Measurements from ENCODE around the gene ERVFRD-1. TPM values are rescaled to one million over a fixed set of nuclear protein-coding genes. Genes with fewer than 3 reads are reported as not detected.
A peak's percentile ranks its signal among the peaks of the same experiment; 100 is the strongest.
"Not testable (repeated sequence)": the region's sequence is repeated elsewhere in the genome, so short reads cannot be mapped to it uniquely, and the experiment has no call there.

Gene ERVFRD-1
- total RNA-seq, 2 experiments from 2014 or later = not detected

- H3K36me3 Mint-ChIP-seq; H3K4me3 Mint-ChIP-seq; POLR2A ChIA-PET; DNase-seq; ATAC-seq (ENCODE audit: low read depth); H3K9me3 Mint-ChIP-seq; H3K27ac Mint-ChIP-seq; H3K27me3 Mint-ChIP-seq: not testable (repeated sequence)
- peaks cover 22% of the 10 kb centered on the region for H3K4me1 Mint-ChIP-seq
Observed at GRCh38 chr6:11115808-11116536, 4.4 kb upstream of the ERVFRD-1 start.

DNA sequence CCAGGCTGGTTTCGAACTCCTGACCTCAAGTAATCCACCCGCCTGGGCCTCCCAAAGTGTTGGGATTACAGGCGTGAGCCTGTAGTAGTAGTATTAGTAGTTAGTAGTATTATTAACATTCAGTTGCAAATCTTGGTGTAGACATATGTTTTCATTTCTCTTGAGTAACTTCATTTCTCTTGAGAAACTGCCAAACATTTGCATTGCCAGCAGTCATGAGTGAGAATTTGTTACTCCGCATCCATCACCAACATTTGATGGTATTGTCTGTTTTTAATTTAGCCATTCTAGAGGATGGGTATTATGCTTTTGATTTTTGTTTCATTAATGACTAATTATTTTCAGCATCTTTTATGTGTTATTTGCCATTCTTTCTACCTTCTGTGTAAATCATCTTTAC lies 1.5 kb upstream of the ERVFRD-1 start:
- ATAC-seq (ENCODE audit: low read depth) = no peak
- Mint-ChIP-seq H3K4me3 (no peak overlapping the region), H3K36me3 (peaks cover 6% of the 10 kb centered on the region), H3K27me3 (no peaks in the 10 kb centered on the region), H3K9me3 (peaks cover 2% of the 10 kb centered on the region), H3K4me1 (peaks cover 21% of the 10 kb centered on the region), H3K27ac (no peak overlapping the region)
- DNase-seq = no peak
- POLR2A ChIA-PET = no interaction called here

- POLR2A ChIA-PET = interaction anchor here (0.6 kb wide), 1 partner anchor 384 kb away, joined by 3 read pairs; no protein-coding TSS in a partner anchor
- Mint-ChIP-seq H3K4me3 (peak overlapping the region; percentile 58), H3K9me3 (peaks cover 2% of the 10 kb centered on the region), H3K4me1 (peaks cover 21% of the 10 kb centered on the region), H3K27ac (peak overlapping the region; percentile 22), H3K27me3 (no peaks in the 10 kb centered on the region), H3K36me3 (peaks cover 9% of the 10 kb centered on the region)
- peak; percentile 22 for ATAC-seq (ENCODE audit: low read depth)
- no peak for DNase-seq
Observed at GRCh38 chr6:11111769-11112437, 378 bp upstream of the ERVFRD-1 start.

DNA sequence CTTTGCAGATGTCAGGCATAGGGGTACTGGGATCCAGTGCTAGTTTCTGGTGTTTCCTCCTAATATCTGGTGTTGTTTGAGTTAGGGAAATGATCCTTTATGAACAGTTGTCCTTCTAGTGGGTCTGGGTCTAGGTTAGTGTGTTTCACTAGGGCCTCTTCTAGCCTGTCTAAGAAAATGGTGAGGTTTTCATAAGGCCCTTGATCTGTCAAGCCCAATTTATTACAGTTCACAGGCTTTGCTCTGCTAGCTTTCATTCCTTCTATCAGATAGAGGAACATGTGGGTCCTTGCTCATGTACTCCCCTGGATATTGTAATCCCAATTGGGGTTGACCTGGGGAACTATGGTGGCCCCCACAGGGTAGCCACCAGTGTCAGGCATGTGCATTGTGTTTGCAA lies 2.8 kb downstream of the ERVFRD-1 start:
- POLR2A ChIA-PET = no interaction called here
- H3K4me1 Mint-ChIP-seq = peaks cover 16% of the 10 kb centered on the region
- H3K36me3 Mint-ChIP-seq = peaks cover 14% of the 10 kb centered on the region
- H3K27ac Mint-ChIP-seq = no peak overlapping the region
- H3K4me3 Mint-ChIP-seq = no peak overlapping the region
- DNase-seq = no peak
- no peaks in the 10 kb centered on the region for H3K27me3 Mint-ChIP-seq
- no peak for ATAC-seq (ENCODE audit: low read depth)
- H3K9me3 Mint-ChIP-seq = peaks cover 2% of the 10 kb centered on the region

- Mint-ChIP-seq H3K27ac (no peak overlapping the region), H3K4me3 (no peak overlapping the region), H3K4me1 (peaks cover 3% of the 10 kb centered on the region), H3K36me3 (peaks cover 37% of the 10 kb centered on the region), H3K9me3 (no peaks in the 10 kb centered on the region), H3K27me3 (no peaks in the 10 kb centered on the region)
- DNase-seq (no peak), ATAC-seq (ENCODE audit: low read depth) (no peak)
- POLR2A ChIA-PET = no interaction called here
Observed at GRCh38 chr6:11103065-11103464, 8.5 kb downstream of the ERVFRD-1 start.

GRCh38 chr6:11101417-11101816 lies 10.1 kb downstream of the ERVFRD-1 start:
- POLR2A ChIA-PET = no interaction called here

GRCh38 chr6:11098004-11098403 lies 13.5 kb downstream of the ERVFRD-1 start:
- Mint-ChIP-seq H3K27ac (no peak overlapping the region), H3K36me3 (peaks cover 26% of the 10 kb centered on the region), H3K4me3 (no peak overlapping the region), H3K9me3 (no peaks in the 10 kb centered on the region), H3K27me3 (no peaks in the 10 kb centered on the region), H3K4me1 (peaks cover 20% of the 10 kb centered on the region)
- POLR2A ChIA-PET = no interaction called here
- DNase-seq = no peak
- no peak for ATAC-seq (ENCODE audit: low read depth)

More at GRCh38 chr6:11101417-11101816, 10.1 kb downstream of the ERVFRD-1 start:
- H3K4me3 Mint-ChIP-seq = no peak overlapping the region
- H3K27me3 Mint-ChIP-seq = no peaks in the 10 kb centered on the region
- peaks cover 35% of the 10 kb centered on the region for H3K36me3 Mint-ChIP-seq
- ATAC-seq (ENCODE audit: low read depth) (no peak), DNase-seq (no peak)
- H3K27ac Mint-ChIP-seq = no peak overlapping the region
- H3K4me1 Mint-ChIP-seq = peaks cover 3% of the 10 kb centered on the region
- no peaks in the 10 kb centered on the region for H3K9me3 Mint-ChIP-seq

GRCh38 chr6:11097476-11097875 lies 14.0 kb downstream of the ERVFRD-1 start:
- Mint-ChIP-seq H3K36me3 (peaks cover 23% of the 10 kb centered on the region), H3K27me3 (no peaks in the 10 kb centered on the region), H3K4me3 (no peak overlapping the region), H3K27ac (no peak overlapping the region), H3K4me1 (peaks cover 25% of the 10 kb centered on the region), H3K9me3 (no peaks in the 10 kb centered on the region)
- no peak for DNase-seq
- POLR2A ChIA-PET = no interaction called here
- ATAC-seq (ENCODE audit: low read depth) = no peak

GRCh38 chr6:11096109-11096508 lies 15.4 kb downstream of the ERVFRD-1 start:
- peaks cover 18% of the 10 kb centered on the region for H3K36me3 Mint-ChIP-seq
- H3K27ac Mint-ChIP-seq = no peak overlapping the region
- H3K27me3 Mint-ChIP-seq = no peaks in the 10 kb centered on the region
- H3K4me3 Mint-ChIP-seq = no peak overlapping the region
- DNase-seq (no peak), ATAC-seq (ENCODE audit: low read depth) (no peak)
- H3K9me3 Mint-ChIP-seq = no peaks in the 10 kb centered on the region
- POLR2A ChIA-PET = interaction anchor here (1.0 kb wide), 1 partner anchor 480 kb away, joined by 3 read pairs; no protein-coding TSS in a partner anchor
- peaks cover 25% of the 10 kb centered on the region for H3K4me1 Mint-ChIP-seq

DNA sequence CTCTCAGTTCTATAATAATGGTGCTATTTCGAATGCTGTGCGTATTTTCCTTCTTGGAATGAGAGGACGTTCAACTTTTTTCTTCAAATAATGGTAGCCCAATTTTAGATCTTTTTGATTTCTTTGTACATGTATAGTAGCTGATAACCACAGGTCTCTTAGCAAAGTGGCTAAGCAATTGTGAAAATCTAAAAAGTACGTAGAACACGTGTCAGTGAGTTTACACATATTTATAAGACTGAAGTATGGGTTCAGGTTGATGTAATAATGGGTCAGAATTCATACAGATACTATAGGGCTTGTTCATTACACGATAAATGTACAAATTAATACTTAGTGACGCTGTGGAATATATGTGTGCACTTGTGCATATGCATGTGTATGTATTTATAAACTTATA lies 16.6 kb downstream of the ERVFRD-1 start:
- Mint-ChIP-seq H3K36me3 (peaks cover 10% of the 10 kb centered on the region), H3K4me3 (peak overlapping the region; percentile 85), H3K9me3 (no peaks in the 10 kb centered on the region), H3K27ac (peak overlapping the region; percentile 95), H3K27me3 (no peaks in the 10 kb centered on the region), H3K4me1 (peaks cover 25% of the 10 kb centered on the region)
- POLR2A ChIA-PET = no interaction called here
- DNase-seq = no peak
- no peak for ATAC-seq (ENCODE audit: low read depth)

- Mint-ChIP-seq H3K4me1 (peaks cover 21% of the 10 kb centered on the region), H3K9me3 (no peaks in the 10 kb centered on the region)
- ATAC-seq (ENCODE audit: low read depth) = peak; percentile 30
Observed at GRCh38 chr6:11094411-11094851, 17.1 kb downstream of the ERVFRD-1 start.

GRCh38 chr6:11093626-11094410 lies 17.7 kb downstream of the ERVFRD-1 start, which contains the start of gene SMIM13:
Gene SMIM13 (plus strand): TSS chr6:11093834. CDS start chr6:11094314, 480 bp downstream.
- Mint-ChIP-seq H3K4me3 (peak within 1 kb of the TSS; percentile 94), H3K27me3 (no peaks in the 10 kb centered on the region), H3K9me3 (no peaks in the 10 kb centered on the region), H3K27ac (peak within 1 kb of the TSS; percentile 96), H3K4me1 (peaks cover 21% of the 10 kb centered on the region), H3K36me3 (peaks cover 5% of the 10 kb centered on the region)
- ATAC-seq (ENCODE audit: low read depth) (peak; percentile 94), DNase-seq (peak; percentile 93)
- POLR2A ChIA-PET = interaction anchor here (0.6 to 1.5 kb wide), 6 partner anchors 105 to 449 kb away, joined by 3 to 5 read pairs (median 3); partner anchors contain the start of gene NEDD9

More at GRCh38 chr6:11094411-11094851, 17.1 kb downstream of the ERVFRD-1 start:
- Mint-ChIP-seq H3K27me3 (no peaks in the 10 kb centered on the region), H3K36me3 (peaks cover 7% of the 10 kb centered on the region), H3K27ac (peak overlapping the region; percentile 95), H3K4me3 (peak overlapping the region; percentile 85)
- POLR2A ChIA-PET = no interaction called here
- no peak for DNase-seq

DNA sequence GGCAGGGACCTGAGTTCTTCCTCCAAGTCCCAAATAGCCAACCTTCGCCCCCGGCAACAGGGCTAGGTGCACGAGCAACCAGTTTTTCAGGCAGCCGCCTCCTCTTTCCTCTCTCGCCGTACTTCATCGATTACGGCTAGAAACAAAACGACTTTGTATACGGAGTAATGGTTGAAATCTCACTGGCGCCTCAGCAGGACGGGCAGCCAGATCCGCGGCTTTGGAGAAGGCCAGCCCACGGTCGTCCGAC lies 18.2 kb downstream of the ERVFRD-1 start:
- no peaks in the 10 kb centered on the region for H3K9me3 Mint-ChIP-seq
- H3K27ac Mint-ChIP-seq = peak overlapping the region; percentile 96
- peaks cover 21% of the 10 kb centered on the region for H3K4me1 Mint-ChIP-seq
- DNase-seq (no peak), ATAC-seq (ENCODE audit: low read depth) (peak; percentile 13)
- H3K27me3 Mint-ChIP-seq = no peaks in the 10 kb centered on the region
- POLR2A ChIA-PET = interaction anchor here (0.8 to 1.5 kb wide), 5 partner anchors 106 to 448 kb away, joined by 3 to 5 read pairs (median 3); partner anchors contain the start of gene NEDD9
- H3K4me3 Mint-ChIP-seq = peak overlapping the region; percentile 94
- H3K36me3 Mint-ChIP-seq = peaks cover 3% of the 10 kb centered on the region
